Activated gamma-delta T cell (primary cell): ENCODE measurements around the gene EIF2S2.

Experiments
- DNase-seq: peaks from one replicate; lab custom pipeline; 2025; lab: John Stamatoyannopoulos, UW

Gene EIF2S2

GRCh38 chr20:34120213-34120612 lies 8.2 kb upstream of the EIF2S2 start:
- no peak for DNase-seq

GRCh38 chr20:34115232-34115631 lies 3.2 kb upstream of the EIF2S2 start:
- DNase-seq, result no peak

GRCh38 chr20:34114809-34115208 lies 2.8 kb upstream of the EIF2S2 start:
- DNase-seq, result no peak

GRCh38 chr20:34112600-34113101 lies 608 bp upstream of the EIF2S2 start:
- DNase-seq, result no peak

GRCh38 chr20:34110745-34111641 lies 1.1 kb downstream of the EIF2S2 start:
- no peak for DNase-seq

GRCh38 chr20:34110025-34110744 lies 1.9 kb downstream of the EIF2S2 start:
- DNase-seq, result no peak

GRCh38 chr20:34109442-34109841 lies 2.6 kb downstream of the EIF2S2 start:
- DNase-seq, result no peak

GRCh38 chr20:34108616-34109174 lies 3.3 kb downstream of the EIF2S2 start:
- DNase-seq, result no peak

- DNase-seq, result no peak
These were observed 5.9 kb downstream of the EIF2S2 start for GRCh38 chr20:34105978-34106675.

GRCh38 chr20:34104059-34104458 lies 8.0 kb downstream of the EIF2S2 start:
- no peak for DNase-seq

- DNase-seq, result no peak
These were observed 9.7 kb downstream of the EIF2S2 start for GRCh38 chr20:34102342-34102741.

GRCh38 chr20:34100576-34100975 lies 11.5 kb downstream of the EIF2S2 start:
- DNase-seq, result no peak

- no peak for DNase-seq
These were observed 12.4 kb downstream of the EIF2S2 start for GRCh38 chr20:34099675-34100074.

GRCh38 chr20:34098570-34098969 lies 13.5 kb downstream of the EIF2S2 start:
- DNase-seq, result no peak

GRCh38 chr20:34096699-34097444 lies 15.2 kb downstream of the EIF2S2 start:
- DNase-seq, result no peak

GRCh38 chr20:34095825-34096224 lies 16.2 kb downstream of the EIF2S2 start:
- DNase-seq, result no peak

GRCh38 chr20:34093895-34094294 lies 18.1 kb downstream of the EIF2S2 start:
- no peak for DNase-seq

- no peak for DNase-seq
These were observed 20.3 kb downstream of the EIF2S2 start for GRCh38 chr20:34091637-34092200.

GRCh38 chr20:34090645-34091044 lies 21.4 kb downstream of the EIF2S2 start:
- no peak for DNase-seq

GRCh38 chr20:34089655-34090345 lies 22.2 kb downstream of the EIF2S2 start:
- no peak for DNase-seq

GRCh38 chr20:34089175-34089479 lies 22.9 kb downstream of the EIF2S2 start:
- no peak for DNase-seq
